ENCODE results near the gene CNKSR1. TPM values are rescaled to one million over a fixed set of nuclear protein-coding genes. Genes with fewer than 3 reads are reported as not detected.

Gene CNKSR1
- total RNA-seq, 2 donors from 2014 or later, result 30.0 to 47.7 TPM

GRCh38 chr1:26158908-26159742 lies 18.2 kb upstream of the CNKSR1 start, which contains the start of gene FAM110D:
TSS of gene FAM110D (plus strand) at chr1:26159079. CDS start at chr1:26161292, 2,213 bp downstream.
- intact Hi-C loops (cut with DNase I), result no loop called here
- no peaks in the 10 kb centered on the region for H3K36me3 ChIP-seq (replicated peaks in 1 of 2; ENCODE audit: insufficient read depth in 1 of 2, low read depth in 2 of 2)
- DNase-seq, result peak in 1 of 4 donors; percentile 10
- 58 to 75% methylated on average over 4 to 6 of the region's 6 CpGs for WGBS, 2 donors
- H3K27ac ChIP-seq, result peak within 1 kb of the TSS in 1 of 4 donors; percentile 20
- no peaks in the 10 kb centered on the region for H3K9me3 ChIP-seq
- H3K4me1 ChIP-seq, result peaks cover 20% of the 10 kb centered on the region
- H3K4me3 ChIP-seq, result no peak within 1 kb of the TSS
- ATAC-seq, result no peak
- peaks cover 0 to 5% of the 10 kb centered on the region in 2 donors for H3K27me3 ChIP-seq
- TF ChIP-seq POLR2A (IDR thresholded peaks at IDR 0.05), result peak in 1 of 3 donors; percentile 27
- TF ChIP-seq, protein P1, sequence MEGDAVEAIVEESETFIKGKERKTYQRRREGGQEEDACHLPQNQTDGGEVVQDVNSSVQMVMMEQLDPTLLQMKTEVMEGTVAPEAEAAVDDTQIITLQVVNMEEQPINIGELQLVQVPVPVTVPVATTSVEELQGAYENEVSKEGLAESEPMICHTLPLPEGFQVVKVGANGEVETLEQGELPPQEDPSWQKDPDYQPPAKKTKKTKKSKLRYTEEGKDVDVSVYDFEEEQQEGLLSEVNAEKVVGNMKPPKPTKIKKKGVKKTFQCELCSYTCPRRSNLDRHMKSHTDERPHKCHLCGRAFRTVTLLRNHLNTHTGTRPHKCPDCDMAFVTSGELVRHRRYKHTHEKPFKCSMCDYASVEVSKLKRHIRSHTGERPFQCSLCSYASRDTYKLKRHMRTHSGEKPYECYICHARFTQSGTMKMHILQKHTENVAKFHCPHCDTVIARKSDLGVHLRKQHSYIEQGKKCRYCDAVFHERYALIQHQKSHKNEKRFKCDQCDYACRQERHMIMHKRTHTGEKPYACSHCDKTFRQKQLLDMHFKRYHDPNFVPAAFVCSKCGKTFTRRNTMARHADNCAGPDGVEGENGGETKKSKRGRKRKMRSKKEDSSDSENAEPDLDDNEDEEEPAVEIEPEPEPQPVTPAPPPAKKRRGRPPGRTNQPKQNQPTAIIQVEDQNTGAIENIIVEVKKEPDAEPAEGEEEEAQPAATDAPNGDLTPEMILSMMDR (IDR thresholded peaks at IDR 0.05), result no peak

DNA sequence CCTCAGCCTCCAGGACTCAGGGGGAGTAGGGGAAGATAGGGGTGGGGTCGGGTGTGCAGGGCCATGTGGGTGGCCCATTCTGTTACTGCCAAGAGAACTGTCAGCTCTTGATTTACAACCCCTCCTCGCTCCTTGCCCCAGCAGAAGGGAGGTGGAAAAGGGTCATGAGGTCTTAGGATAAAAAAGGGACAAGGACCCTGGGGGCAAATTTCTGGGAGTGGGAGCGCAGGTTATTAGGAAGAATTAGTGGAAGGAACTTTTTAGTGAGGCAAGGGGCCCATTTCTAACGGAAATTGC lies 17.6 kb upstream of the CNKSR1 start:
- intact Hi-C loops (cut with DNase I), result loop anchor here (5.0 kb wide), 1 partner anchor 57 kb away; no protein-coding TSS in a partner anchor
- H3K4me1 ChIP-seq, result peaks cover 26% of the 10 kb centered on the region
- no peaks in the 10 kb centered on the region for H3K9me3 ChIP-seq
- DNase-seq (peak in 1 of 4 donors; percentile 3), ATAC-seq (no peak)
- no peak for TF ChIP-seq POLR2A (IDR thresholded peaks at IDR 0.05)
- TF ChIP-seq, protein P1 (IDR thresholded peaks at IDR 0.05), result no peak
- no peak overlapping the region for H3K4me3 ChIP-seq
- H3K27me3 ChIP-seq, result peaks cover 0 to 5% of the 10 kb centered on the region in 2 donors
- 76 to 77% methylated on average over 4 of the region's 4 CpGs for WGBS, 2 donors
- no peak overlapping the region for H3K27ac ChIP-seq
- H3K36me3 ChIP-seq (replicated peaks in 1 of 2; ENCODE audit: insufficient read depth in 1 of 2, low read depth in 2 of 2), result no peaks in the 10 kb centered on the region

- no peak for ATAC-seq
These were observed 16.5 kb upstream of the CNKSR1 start for GRCh38 chr1:26160527-26161414.

GRCh38 chr1:26161415-26162219 lies 15.7 kb upstream of the CNKSR1 start:
- Histone ChIP-seq H3K9me3 (no peaks in the 10 kb centered on the region), H3K4me3 (no peak overlapping the region), H3K27ac (peak overlapping the region in 3 of 4 donors; percentile 29 to 54 (median 50)), H3K27me3 (peaks cover 0 to 4% of the 10 kb centered on the region in 2 donors), H3K36me3 (replicated peaks in 1 of 2; ENCODE audit: insufficient read depth in 1 of 2, low read depth in 2 of 2) (no peaks in the 10 kb centered on the region), H3K4me1 (peaks cover 27% of the 10 kb centered on the region)
- peak; percentile 75 for ATAC-seq
- TF ChIP-seq, protein P1 (IDR thresholded peaks at IDR 0.05), result peak in 5 of 7 experiments; percentile 6 to 53 (median 28)
- peak; percentile 33 to 65 (median 58) for TF ChIP-seq POLR2A (IDR thresholded peaks at IDR 0.05)
- 0 to 3% methylated on average over 5 to 46 of the region's 98 CpGs for WGBS, 2 donors
- intact Hi-C loops (cut with DNase I), result loop anchor here (5.0 kb wide), 1 partner anchor 59 kb away; no protein-coding TSS in a partner anchor
- peak; percentile 64 to 77 (median 66) for DNase-seq

More at GRCh38 chr1:26160527-26161414, 16.5 kb upstream of the CNKSR1 start:
- Histone ChIP-seq H3K27ac (peak overlapping the region in 2 of 4 donors; percentile 29 to 50), H3K4me3 (no peak overlapping the region), H3K36me3 (replicated peaks in 1 of 2; ENCODE audit: insufficient read depth in 1 of 2, low read depth in 2 of 2) (no peaks in the 10 kb centered on the region), H3K27me3 (peaks cover 0 to 5% of the 10 kb centered on the region in 2 donors), H3K4me1 (peaks cover 27% of the 10 kb centered on the region), H3K9me3 (no peaks in the 10 kb centered on the region)
- no peak for TF ChIP-seq POLR2A (IDR thresholded peaks at IDR 0.05)
- TF ChIP-seq, protein P1 (IDR thresholded peaks at IDR 0.05), result no peak
- intact Hi-C loops (cut with DNase I), result loop anchor here (5.0 kb wide), 1 partner anchor 58 kb away; no protein-coding TSS in a partner anchor
- no peak for DNase-seq
- 47 to 54% methylated on average over 3 to 17 of the region's 18 CpGs for whole genome bisulfite sequencing, 2 donors
